Mesodermal cell (in vitro differentiated cells): ENCODE results near the gene EPHB2.

Source experiments
- H3K27ac ChIP-seq: 2 replicates; pipeline ENCODE4 v1.7.0; 2013; ENCODE audit warnings: mild to moderate bottlenecking, low read depth, low read length, moderate library complexity; ENCODE audit not compliant: severe bottlenecking
- H3K36me3 ChIP-seq: 2 replicates; pipeline ENCODE4 v1.7.1; 2013; ENCODE audit warnings: mild to moderate bottlenecking, low read length, moderate library complexity; ENCODE audit not compliant: control insufficient read depth, insufficient read depth
- H3K4me1 ChIP-seq: one replicate; pipeline ENCODE4 v1.7.1; 2013; ENCODE audit warnings: mild to moderate bottlenecking, low read length; ENCODE audit not compliant: insufficient read depth, control insufficient read depth, poor library complexity, severe bottlenecking
- H3K4me3 ChIP-seq: 2 replicates; pipeline ENCODE4 v1.7.0; 2013; ENCODE audit warnings: low read length, control low read depth, mild to moderate bottlenecking; ENCODE audit not compliant: insufficient read depth, poor library complexity, severe bottlenecking; ENCODE audit errors: extremely low read depth
- H3K9me3 ChIP-seq: 2 replicates; pipeline ENCODE4 v1.7.1; 2013; ENCODE audit warnings: mild to moderate bottlenecking, low read length, moderate library complexity; ENCODE audit not compliant: control insufficient read depth
- WGBS, 2 experiments: methylation state at CpG; one replicate each; pipeline ENCODE4 v1.1.5; 2013; ENCODE audit warnings: missing lambda C conversion rate in 2 of 2; ENCODE audit not compliant: insufficient coverage in 2 of 2; 5-methylcytosine and 5-hydroxymethylcytosine counted together

The EPHB2 gene

DNA sequence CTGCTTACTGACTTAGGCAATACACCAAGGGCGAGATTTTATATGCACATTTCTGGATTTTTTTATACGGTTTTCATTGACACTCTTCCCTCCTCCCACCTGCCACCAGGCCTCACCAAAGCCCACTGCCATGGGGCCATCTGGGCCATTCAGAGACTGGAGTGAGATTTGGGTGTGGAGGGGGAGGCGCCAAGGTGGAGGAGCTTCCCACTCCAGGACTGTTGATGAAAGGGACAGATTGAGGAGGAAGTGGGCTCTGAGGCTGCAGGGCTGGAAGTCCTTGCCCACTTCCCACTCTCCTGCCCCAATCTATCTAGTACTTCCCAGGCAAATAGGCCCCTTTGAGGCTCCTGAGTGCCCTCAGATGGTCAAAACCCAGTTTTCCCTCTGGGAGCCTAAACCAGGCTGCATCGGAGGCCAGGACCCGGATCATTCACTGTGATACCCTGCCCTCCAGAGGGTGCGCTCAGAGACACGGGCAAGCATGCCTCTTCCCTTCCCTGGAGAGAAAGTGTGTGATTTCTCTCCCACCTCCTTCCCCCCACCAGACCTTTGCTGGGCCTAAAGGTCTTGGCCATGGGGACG is 204.1 kb downstream of the EPHB2 start:
- WGBS, 2 experiments: 86 to 89% methylated on average over 3 to 5 of the region's 8 CpGs
- H3K27ac ChIP-seq: no peak overlapping the region
- H3K9me3 ChIP-seq: no peaks in the 10 kb centered on the region
- H3K36me3 ChIP-seq: peaks cover 3% of the 10 kb centered on the region
- no peak overlapping the region for H3K4me3 ChIP-seq
- no peaks in the 10 kb centered on the region for H3K4me1 ChIP-seq

DNA sequence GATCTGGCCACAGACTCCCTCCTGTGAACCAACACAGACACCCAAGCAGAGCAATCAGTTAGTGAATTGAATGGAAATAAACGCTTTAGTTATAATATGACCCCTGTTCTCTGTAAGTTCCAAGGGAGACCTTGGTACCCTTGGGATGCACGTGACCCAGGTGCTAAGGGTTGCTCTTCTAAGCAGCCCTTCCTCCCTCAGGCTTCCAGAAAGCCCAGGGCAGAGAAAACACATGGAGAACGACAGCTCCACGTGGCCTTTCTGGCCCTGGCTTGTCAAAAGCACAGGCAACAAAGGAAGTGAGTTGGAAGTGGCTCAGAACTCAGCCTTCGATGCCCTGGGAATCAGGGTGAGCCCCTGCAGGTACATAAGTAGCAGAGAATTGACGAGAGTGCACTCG is 204.6 kb downstream of the EPHB2 start:
- Histone ChIP-seq H3K9me3 (no peaks in the 10 kb centered on the region), H3K4me1 (peaks cover 3% of the 10 kb centered on the region), H3K27ac (no peak overlapping the region), H3K36me3 (peaks cover 3% of the 10 kb centered on the region), H3K4me3 (no peak overlapping the region)
- 82 to 88% methylated on average over 6 to 7 of the region's 7 CpGs for WGBS, 2 experiments

DNA sequence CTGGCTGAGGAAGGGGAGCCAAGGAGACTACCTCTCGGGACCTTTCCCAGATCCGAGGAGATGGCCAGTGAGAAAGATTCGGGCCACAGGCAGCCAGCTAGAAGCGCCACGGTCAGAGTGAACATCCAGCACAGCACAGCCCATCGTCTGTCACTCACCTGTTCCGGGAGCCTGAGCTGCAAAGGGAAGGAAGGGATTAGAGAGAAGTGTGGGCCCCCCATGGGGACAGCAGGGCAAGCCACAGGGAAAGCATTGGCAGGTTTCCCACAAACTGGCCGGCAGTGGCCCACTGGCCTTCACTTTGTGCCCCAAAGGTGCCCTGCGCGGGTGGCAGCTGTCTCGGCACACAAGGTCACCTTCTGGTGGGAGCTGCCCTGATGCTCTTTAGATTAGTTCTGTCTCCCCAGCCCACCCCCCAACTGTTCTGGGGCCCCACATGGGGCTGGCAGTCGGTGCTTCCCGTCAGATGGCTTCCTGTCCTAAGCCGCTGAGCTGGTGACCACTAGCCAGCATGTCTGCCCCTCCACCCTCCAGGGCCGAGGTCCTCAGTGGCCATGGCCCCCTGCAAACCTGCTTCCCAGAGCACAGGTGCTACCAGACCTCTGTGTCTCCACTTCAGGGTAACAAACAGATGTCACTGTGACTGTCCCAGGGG is 205.3 kb downstream of the EPHB2 start:
- Histone ChIP-seq H3K4me1 (peaks cover 7% of the 10 kb centered on the region), H3K4me3 (no peak overlapping the region), H3K27ac (no peak overlapping the region), H3K9me3 (no peaks in the 10 kb centered on the region), H3K36me3 (peaks cover 3% of the 10 kb centered on the region)
- WGBS, 2 experiments: 90 to 93% methylated on average over 14 to 15 of the region's 15 CpGs

DNA sequence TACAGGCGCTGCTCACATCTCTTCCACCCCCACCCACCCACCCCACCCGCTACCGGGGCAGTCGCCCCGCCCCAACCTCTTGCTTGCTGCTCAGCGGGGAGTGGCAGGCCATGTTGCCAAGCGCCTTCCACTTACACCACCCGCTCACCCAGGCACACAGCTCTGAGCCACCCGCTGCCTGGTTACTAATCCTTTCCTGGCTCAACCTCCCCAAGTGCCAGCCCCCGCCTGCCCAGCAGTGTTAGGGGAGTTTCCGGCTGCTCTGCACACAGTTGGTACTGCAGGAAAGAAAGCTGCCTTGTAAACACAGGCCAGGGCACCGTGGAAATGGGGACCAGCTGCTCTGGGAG is 205.8 kb downstream of the EPHB2 start:
- no peaks in the 10 kb centered on the region for H3K9me3 ChIP-seq
- 91 to 97% methylated on average over 6 to 12 of the region's 12 CpGs for WGBS, 2 experiments
- peaks cover 3% of the 10 kb centered on the region for H3K36me3 ChIP-seq
- H3K27ac ChIP-seq: no peak overlapping the region
- H3K4me3 ChIP-seq: no peak overlapping the region
- peaks cover 7% of the 10 kb centered on the region for H3K4me1 ChIP-seq

DNA sequence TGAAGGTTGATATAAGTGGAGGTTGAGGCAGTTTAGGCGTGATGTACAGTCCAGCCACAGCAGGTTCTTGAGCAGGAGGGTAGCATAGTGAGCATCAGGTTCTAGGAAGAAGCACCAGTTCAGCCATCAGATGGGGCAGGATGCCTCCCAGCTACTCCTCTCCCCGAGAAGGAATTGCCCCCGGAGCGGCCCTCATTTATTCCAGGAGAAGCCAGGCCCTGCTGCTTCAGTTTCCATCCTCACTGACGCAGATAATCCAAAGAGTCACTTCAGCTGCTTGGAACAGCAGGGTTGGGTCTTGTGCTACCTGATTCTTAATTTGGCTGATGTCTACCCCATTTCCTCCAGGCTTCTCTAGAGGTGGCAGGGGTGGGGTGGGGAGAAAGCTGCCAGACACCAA is 207.3 kb downstream of the EPHB2 start:
- WGBS, 2 experiments: 70 to 80% methylated on average over 4 to 5 of the region's 5 CpGs
- Histone ChIP-seq H3K4me3 (no peak overlapping the region), H3K36me3 (no peaks in the 10 kb centered on the region)

DNA sequence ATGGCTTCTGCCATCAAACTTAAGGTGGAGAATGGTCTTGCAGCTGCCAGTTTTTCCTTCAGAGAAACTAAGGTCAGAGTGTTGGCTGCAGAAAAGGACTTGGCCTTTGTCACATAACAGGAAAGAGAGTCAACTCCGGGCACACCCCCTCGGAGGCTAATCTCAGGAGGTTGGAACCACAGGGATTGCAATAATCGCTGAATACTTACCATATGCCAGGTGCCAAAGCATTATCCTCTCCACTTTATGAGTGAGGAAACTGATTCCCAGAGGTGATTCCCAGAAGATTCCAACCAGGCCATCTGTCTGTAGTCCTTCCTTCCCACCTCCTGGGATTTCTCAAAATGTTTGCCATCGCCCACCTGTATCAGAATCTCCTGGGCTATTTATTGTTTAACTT is 208.0 kb downstream of the EPHB2 start:
- Histone ChIP-seq H3K27ac (no peak overlapping the region), H3K9me3 (peaks cover 6% of the 10 kb centered on the region), H3K4me3 (no peak overlapping the region), H3K4me1 (peaks cover 7% of the 10 kb centered on the region), H3K36me3 (no peaks in the 10 kb centered on the region)
- WGBS, 2 experiments: 87 to 100% methylated on average over 2 to 3 of the region's 4 CpGs

More for the DNA sequence above, 207.3 kb downstream of the EPHB2 start:
- Histone ChIP-seq H3K9me3 (peaks cover 4% of the 10 kb centered on the region), H3K4me1 (peaks cover 7% of the 10 kb centered on the region), H3K27ac (no peak overlapping the region)

DNA sequence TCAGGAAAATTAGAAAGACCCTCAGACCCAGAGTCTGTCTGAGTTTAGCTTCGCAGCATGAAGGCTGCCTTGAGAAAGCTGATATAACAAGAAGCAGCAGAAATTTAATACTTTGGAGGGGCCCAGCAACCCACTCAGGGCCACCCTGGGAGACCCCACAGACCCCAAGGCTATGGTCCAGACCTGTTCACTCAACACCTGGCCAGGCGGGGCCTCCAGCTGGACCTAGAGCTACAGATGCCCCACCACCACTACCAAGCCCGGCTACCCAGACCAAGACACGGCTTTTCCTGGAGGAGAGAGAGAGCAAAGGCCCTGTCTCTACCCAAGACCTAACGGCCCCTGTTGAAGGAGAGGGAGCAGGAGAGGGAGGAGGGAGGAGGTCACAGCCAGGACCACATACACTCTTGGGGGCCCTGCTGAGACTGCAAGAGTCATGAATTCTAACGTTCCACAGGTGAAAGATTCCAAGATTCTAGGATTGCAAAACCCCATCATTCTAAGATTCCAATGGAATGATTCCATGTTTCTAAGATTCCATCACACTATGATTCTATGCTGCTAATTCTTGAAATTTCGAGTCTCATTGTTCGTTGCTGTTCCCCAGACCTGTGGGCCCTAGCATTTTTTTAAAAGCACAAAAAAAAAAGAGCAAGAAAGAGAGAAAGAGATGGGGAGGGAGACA is 208.8 kb downstream of the EPHB2 start:
- H3K4me3 ChIP-seq: no peak overlapping the region
- H3K36me3 ChIP-seq: no peaks in the 10 kb centered on the region
- 77 to 84% methylated on average over 4 of the region's 8 CpGs for WGBS, 2 experiments
- H3K9me3 ChIP-seq: peaks cover 6% of the 10 kb centered on the region
- peaks cover 7% of the 10 kb centered on the region for H3K4me1 ChIP-seq
- H3K27ac ChIP-seq: no peak overlapping the region

DNA sequence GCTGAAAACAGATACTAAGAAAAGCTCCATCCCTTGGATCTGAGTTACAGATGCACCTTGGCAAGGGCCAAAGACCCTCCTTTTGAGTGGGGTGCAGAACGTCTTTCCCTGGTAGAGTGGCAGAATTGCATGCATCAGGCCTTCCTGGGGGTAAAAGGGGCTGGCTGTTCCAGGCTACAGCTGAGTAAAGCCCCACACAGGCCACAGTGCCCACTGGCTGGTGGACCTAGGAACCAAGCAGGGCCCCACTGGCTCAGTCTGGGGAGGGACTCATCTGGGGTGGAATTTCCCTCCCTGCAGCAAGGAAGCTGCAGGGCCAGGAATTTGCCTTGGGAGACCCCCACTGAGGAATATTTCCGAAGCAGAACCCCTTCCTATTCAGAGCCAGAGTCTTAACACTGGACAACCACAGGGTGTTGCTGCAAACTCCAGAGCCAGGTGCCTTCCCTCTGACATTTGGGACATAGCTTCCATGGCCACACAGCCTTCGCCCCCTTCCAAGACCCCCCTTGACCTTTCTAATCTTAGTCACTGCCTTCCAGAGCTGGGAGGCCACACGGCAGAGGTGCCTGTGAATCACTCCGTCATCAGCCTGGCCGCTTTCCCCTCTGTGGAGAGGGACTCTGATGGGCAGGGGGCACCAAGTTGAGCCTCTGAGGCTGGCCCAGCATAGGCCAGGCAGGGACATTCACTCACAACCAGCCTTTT is 209.5 kb downstream of the EPHB2 start:
- Histone ChIP-seq H3K9me3 (peaks cover 6% of the 10 kb centered on the region), H3K4me3 (no peak overlapping the region), H3K36me3 (no peaks in the 10 kb centered on the region), H3K27ac (no peak overlapping the region), H3K4me1 (peaks cover 7% of the 10 kb centered on the region)
- 90 to 93% methylated on average over 5 to 6 of the region's 6 CpGs for WGBS, 2 experiments

DNA sequence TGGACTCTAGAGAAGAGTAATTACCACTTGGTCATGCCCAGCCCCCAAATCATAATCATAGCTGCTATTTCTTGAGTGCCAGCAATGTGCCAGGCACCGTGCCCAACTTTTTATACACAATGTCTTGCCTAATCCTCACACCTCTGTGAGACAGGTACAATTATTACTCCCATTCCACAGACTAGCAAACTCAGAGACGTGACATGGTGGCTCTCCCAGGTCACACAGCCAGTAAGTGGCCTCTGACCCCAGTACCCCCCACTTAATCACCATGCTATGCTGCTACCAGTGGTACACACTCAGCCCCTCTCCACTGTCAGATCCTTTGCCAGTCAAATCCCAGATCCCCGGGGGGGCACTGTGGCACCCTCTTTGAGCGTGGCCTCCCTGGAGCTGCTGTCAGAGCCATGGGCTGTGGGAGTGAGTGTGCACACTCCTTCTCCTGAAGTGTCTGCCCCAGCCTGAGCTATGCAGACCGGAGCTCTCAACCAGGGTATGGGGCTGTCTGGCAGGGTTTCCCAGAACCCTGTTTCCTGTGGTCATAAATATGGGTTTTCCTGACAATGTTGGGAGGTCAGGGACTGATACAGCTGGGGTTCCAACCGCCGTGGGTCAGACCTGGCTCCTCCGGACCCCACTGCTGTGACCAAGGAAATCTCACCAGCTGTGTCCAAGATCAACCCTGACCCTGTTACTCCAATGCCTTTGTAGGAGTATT is 210.3 kb downstream of the EPHB2 start:
- peaks cover 6% of the 10 kb centered on the region for H3K9me3 ChIP-seq

DNA sequence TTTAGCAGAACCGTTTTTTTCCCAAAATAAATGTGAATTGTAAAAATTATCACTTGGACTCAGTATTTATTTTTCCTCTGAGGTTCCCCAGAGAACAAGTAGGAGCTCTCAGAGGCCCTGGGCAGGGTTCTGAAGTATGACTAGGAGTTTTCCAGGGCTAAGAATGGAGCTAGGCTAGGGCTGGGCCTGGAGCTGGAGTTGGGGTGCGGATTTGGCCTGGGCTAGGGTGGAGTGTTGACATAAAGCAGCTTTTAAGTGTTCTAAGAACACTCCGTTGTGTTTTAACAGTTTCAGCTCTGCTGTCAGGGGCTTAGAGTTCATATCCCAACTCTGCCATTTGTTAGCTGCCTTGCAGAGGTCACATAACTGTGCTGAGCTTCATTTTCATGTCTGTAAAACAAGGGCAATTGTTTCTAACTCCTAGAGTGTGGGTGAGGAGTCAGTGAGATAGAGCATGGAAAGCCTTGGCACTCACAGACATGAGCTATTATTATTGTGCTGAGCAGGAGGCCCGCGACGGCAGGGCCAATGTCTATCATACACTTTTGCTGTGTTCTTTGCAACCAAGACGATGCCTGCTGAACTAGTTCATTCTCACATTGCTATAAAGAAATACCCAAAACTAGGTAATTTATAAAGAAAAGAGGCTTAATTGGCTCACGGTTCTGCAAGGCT is 210.9 kb downstream of the EPHB2 start:
- peaks cover 7% of the 10 kb centered on the region for H3K4me1 ChIP-seq
- H3K36me3 ChIP-seq: no peaks in the 10 kb centered on the region
- WGBS, 2 experiments: 92 to 95% methylated on average over 3 to 7 of the region's 8 CpGs
- no peak overlapping the region for H3K27ac ChIP-seq
- H3K4me3 ChIP-seq: no peak overlapping the region
- peaks cover 6% of the 10 kb centered on the region for H3K9me3 ChIP-seq

More for the DNA sequence above, 210.3 kb downstream of the EPHB2 start:
- Histone ChIP-seq H3K4me3 (no peak overlapping the region), H3K4me1 (peaks cover 7% of the 10 kb centered on the region), H3K27ac (no peak overlapping the region), H3K36me3 (no peaks in the 10 kb centered on the region)
- 91 to 97% methylated on average over 8 of the region's 8 CpGs for WGBS, 2 experiments
